Stomach (tissue), 4 donors: ENCODE measurements around the gene DSE.

Source experiments
- CTCF ChIP-seq, 7 experiments: fragments of 450-650 bp in 4 of 7; fragments of 200-600 bp in 3 of 7; sonication (generic) in 3 of 7; IDR thresholded peaks; one replicate each; pipeline ENCODE4 v1.5.1; 2016 to 2019; ENCODE audit warnings: antibody characterized with exemption in 7 of 7, control low read depth in 2 of 7, mild to moderate bottlenecking in 1 of 7
- EP300 ChIP-seq: sonication (generic); formaldehyde crosslinking; IDR thresholded peaks from one replicate; pipeline ENCODE4 v1.6.1; 2017; ENCODE audit warnings: antibody characterized with exemption
- POLR2A ChIP-seq, 4 donors: fragments of 450-650 bp; IDR thresholded peaks; one replicate each; pipeline ENCODE4 v1.6.1; 2016; ENCODE audit warnings: antibody characterized with exemption in 4 of 4, control low read depth in 2 of 4, mild to moderate bottlenecking in 1 of 4, moderate library complexity in 1 of 4

GRCh38 chr6:116467514-116467913, 96.8 kb downstream of the DSE start:
- TF ChIP-seq CTCF (IDR thresholded peaks at IDR 0.05) (no peak), EP300 (no peak), POLR2A (IDR thresholded peaks at IDR 0.05) (no peak)
